H1 (cell line): ENCODE data around the gene PKD1L1. TPM values are rescaled to one million over a fixed set of nuclear protein-coding genes. Genes with fewer than 3 reads are reported as not detected.

Experiments
- CTCF ChIA-PET: fragments of 300-600 bp; sonication (Branson Sonifier 250); formaldehyde crosslinking; loops from one replicate; lab custom pipeline; 2021; ENCODE audit not compliant: partially characterized antibody; lab: Charles Lee
- POLR2A ChIA-PET: fragments of 300-600 bp; sonication (Branson Sonifier 250); formaldehyde crosslinking; loops from one replicate; lab custom pipeline; 2021; ENCODE audit warnings: inconsistent platforms; ENCODE audit not compliant: partially characterized antibody; lab: Charles Lee
- DNase-seq, 2 experiments: peaks; one replicate each; pipeline versions ENCODE4 v3.0.0 to v3.0.0-alpha.2; 2010 to 2022; ENCODE audit warnings: low spot score in 2 of 2, low read depth in 1 of 2, mixed read lengths in 1 of 2
- FAIRE-seq: peaks from 2 replicates; lab custom pipeline; 2011; peaks lifted over from hg19 to GRCh38; lab: Jason Lieb, UNC
- H2AFZ ChIP-seq: 2 replicates; pipeline ENCODE4 v1.8.1; 2012; ENCODE audit warnings: low read length, inconsistent platforms
- H2AK5ac ChIP-seq: 2 replicates; pipeline ENCODE4 v1.6.1; 2013; ENCODE audit warnings: low read depth, low read length
- H2BK120ac ChIP-seq: replicated peaks from 2 replicates; pipeline ENCODE3; 2013; ENCODE audit warnings: low read depth, low read length, inconsistent platforms
- H2BK12ac ChIP-seq: 2 replicates; pipeline ENCODE4 v1.6.1; 2013; ENCODE audit warnings: low read depth, low read length
- H2BK15ac ChIP-seq: 2 replicates; pipeline ENCODE4 v1.6.1; 2013; ENCODE audit warnings: low read length
- H2BK20ac ChIP-seq: 2 replicates; pipeline ENCODE4 v1.6.1; 2013; ENCODE audit warnings: low read length
- H2BK5ac ChIP-seq: 2 replicates; pipeline ENCODE4 v1.6.1; 2013; ENCODE audit warnings: low read depth, low read length
- H3K14ac ChIP-seq: 2 replicates; pipeline ENCODE4 v1.6.1; 2013; ENCODE audit warnings: inconsistent platforms; ENCODE audit not compliant: insufficient read length
- H3K18ac ChIP-seq: 2 replicates; pipeline ENCODE4 v1.6.1; 2013; ENCODE audit warnings: low read length; ENCODE audit errors: extremely low read depth
- H3K23ac ChIP-seq: 2 replicates; pipeline ENCODE4 v1.6.1; 2013; ENCODE audit warnings: inconsistent platforms; ENCODE audit not compliant: insufficient read length
- H3K23me2 ChIP-seq: 2 replicates; pipeline ENCODE4 v1.6.1; 2013; ENCODE audit warnings: low read depth, low read length
- H3K27ac ChIP-seq: 2 replicates; pipeline ENCODE4 v1.6.1; 2011; ENCODE audit warnings: low read depth, low read length, inconsistent platforms
- H3K27me3 ChIP-seq, 4 experiments: replicated peaks in 1 of 4; 1 replicate in 1 of 4; 2 replicates in 3 of 4; pipeline versions ENCODE4 v1.6.1 to v1.8.1; 2011 to 2013; ENCODE audit warnings: low read length in 3 of 4, mild to moderate bottlenecking in 3 of 4, inconsistent platforms in 2 of 4, mixed read lengths in 2 of 4, moderate library complexity in 1 of 4; ENCODE audit not compliant: control insufficient read depth in 3 of 4, insufficient read depth in 3 of 4; ENCODE audit errors: extremely low read depth in 1 of 4
- H3K36me3 ChIP-seq, 4 experiments: 2 replicates each; pipeline versions ENCODE4 v1.6.1 to v1.8.1; 2011 to 2013; ENCODE audit warnings: mild to moderate bottlenecking in 4 of 4, low read length in 3 of 4, moderate library complexity in 2 of 4, control low read depth in 1 of 4, inconsistent platforms in 1 of 4; ENCODE audit not compliant: insufficient read depth in 4 of 4, control insufficient read depth in 2 of 4
- H3K4ac ChIP-seq: replicated peaks from 2 replicates; pipeline ENCODE3; 2013; ENCODE audit warnings: low read length, low read depth, mixed read lengths, inconsistent platforms; ENCODE audit not compliant: insufficient read length
- H3K4me1 ChIP-seq, 4 experiments: replicated peaks in 1 of 4; 1 replicate in 1 of 4; 2 replicates in 3 of 4; pipeline versions ENCODE4 v1.6.1 to v1.8.1; 2011 to 2013; ENCODE audit warnings: low read length in 3 of 4, inconsistent platforms in 2 of 4, mixed read lengths in 1 of 4; ENCODE audit not compliant: insufficient read depth in 4 of 4, control insufficient read depth in 3 of 4
- H3K4me2 ChIP-seq, 2 experiments: 2 replicates each; pipeline versions ENCODE4 v1.6.1 to v1.8.1; 2011 to 2013; ENCODE audit warnings: low read depth in 2 of 2, low read length in 2 of 2, control low read depth in 1 of 2, inconsistent platforms in 1 of 2, mild to moderate bottlenecking in 1 of 2; ENCODE audit not compliant: insufficient read depth in 1 of 2
- H3K4me3 ChIP-seq, 4 experiments: fragments of 200-600, 300-600 bp in 1 of 4; sonication (generic), shearing (Covaris generic), sonication (Bioruptor Twin) in 1 of 4; 2 replicates each; pipeline versions ENCODE4 v1.5.1 to v1.8.1; 2011 to 2016; ENCODE audit warnings: low read length in 4 of 4, low read depth in 3 of 4, control low read depth in 2 of 4, inconsistent platforms in 2 of 4, mild to moderate bottlenecking in 2 of 4, mixed read lengths in 1 of 4, moderate library complexity in 1 of 4; ENCODE audit not compliant: insufficient read depth in 2 of 4; ENCODE audit errors: extremely low read depth in 1 of 4
- H3K56ac ChIP-seq: replicated peaks from 2 replicates; pipeline ENCODE3; 2013; ENCODE audit warnings: low read depth, mild to moderate bottlenecking, mixed read lengths, low read length, inconsistent platforms; ENCODE audit not compliant: insufficient read length
- H3K79me1 ChIP-seq: 2 replicates; pipeline ENCODE4 v1.6.1; 2013; ENCODE audit warnings: low read depth, low read length, control low read depth
- H3K79me2 ChIP-seq, 2 experiments: 2 replicates each; pipeline versions ENCODE4 v1.6.1 to v1.8.1; 2012 to 2013; ENCODE audit warnings: low read length in 2 of 2, mild to moderate bottlenecking in 2 of 2, inconsistent platforms in 1 of 2; ENCODE audit not compliant: insufficient read depth in 2 of 2, control insufficient read depth in 1 of 2
- H3K9ac ChIP-seq, 4 experiments: replicated peaks in 1 of 4; 1 replicate in 1 of 4; 2 replicates in 3 of 4; pipeline versions ENCODE4 v1.6.1 to v1.8.1; 2011 to 2013; ENCODE audit warnings: low read depth in 3 of 4, low read length in 3 of 4, control low read depth in 2 of 4, mild to moderate bottlenecking in 2 of 4, moderate library complexity in 2 of 4, inconsistent platforms in 1 of 4; ENCODE audit errors: extremely low read depth in 1 of 4
- H3K9me3 ChIP-seq, 2 experiments: 2 replicates each; pipeline versions ENCODE4 v1.6.1 to v1.8.1; 2012 to 2013; ENCODE audit warnings: mild to moderate bottlenecking in 2 of 2, moderate library complexity in 2 of 2, control low read depth in 1 of 2, inconsistent platforms in 1 of 2, low read depth in 1 of 2, low read length in 1 of 2, mixed read lengths in 1 of 2; ENCODE audit not compliant: insufficient read depth in 2 of 2
- H4K20me1 ChIP-seq, 2 experiments: replicated peaks in 1 of 2; 2 replicates each; pipeline versions ENCODE3 to v1.8.1; 2011 to 2013; ENCODE audit warnings: inconsistent platforms in 2 of 2, low read length in 2 of 2, mild to moderate bottlenecking in 1 of 2; ENCODE audit not compliant: insufficient read depth in 2 of 2, control insufficient read depth in 1 of 2
- H4K5ac ChIP-seq: 2 replicates; pipeline ENCODE4 v1.6.1; 2013; ENCODE audit warnings: low read length, low read depth, mixed read lengths, inconsistent platforms; ENCODE audit not compliant: insufficient read length
- H4K8ac ChIP-seq: 2 replicates; pipeline ENCODE4 v1.8.0; 2013; ENCODE audit warnings: mild to moderate bottlenecking, moderate library complexity, low read length, inconsistent platforms; ENCODE audit not compliant: insufficient read depth; ENCODE audit errors: extremely low read depth
- H4K91ac ChIP-seq: replicated peaks from 2 replicates; pipeline ENCODE3; 2013; ENCODE audit warnings: low read length, mixed read lengths, inconsistent platforms; ENCODE audit not compliant: insufficient read length
- BCL11A ChIP-seq, 2 experiments: IDR thresholded peaks; one replicate each; pipeline ENCODE4 v1.6.1; 2011; ENCODE audit warnings: low read depth in 2 of 2, low read length in 2 of 2, mild to moderate bottlenecking in 2 of 2
- CREB1 ChIP-seq: IDR thresholded peaks from 2 replicates; pipeline ENCODE4 v1.6.1; 2012; ENCODE audit warnings: inconsistent platforms
- EZH2 ChIP-seq: fragments of 200-600 bp; sonication (generic); IDR thresholded peaks from 2 replicates; pipeline ENCODE4 v1.7.1; 2012; ENCODE audit warnings: low read depth, mild to moderate bottlenecking, moderate library complexity, low read length, inconsistent platforms; ENCODE audit not compliant: severe bottlenecking
- JUN ChIP-seq: IDR thresholded peaks from 2 replicates; pipeline ENCODE4 v1.6.1; 2011; ENCODE audit warnings: low read depth, mild to moderate bottlenecking, improper control_type of control experiment, low read length
- NANOG ChIP-seq: IDR thresholded peaks from 2 replicates; pipeline ENCODE4 v1.6.1; 2011; ENCODE audit warnings: low read length, low read depth, mild to moderate bottlenecking, inconsistent platforms; ENCODE audit not compliant: insufficient read depth, poor library complexity, severe bottlenecking
- PHF8 ChIP-seq: fragments of 200-600 bp; sonication (generic); conservative IDR thresholded peaks from 2 replicates; pipeline ENCODE4 v1.7.1; 2012; ENCODE audit warnings: low read depth, mild to moderate bottlenecking, inconsistent platforms, low read length, moderate library complexity
- RAD21 ChIP-seq, 2 experiments: IDR thresholded peaks in 1 of 2; conservative IDR thresholded peaks in 1 of 2; 2 replicates each; pipeline ENCODE4 v1.6.1; 2011; ENCODE audit warnings: low read depth in 2 of 2, low read length in 2 of 2, improper control_type of control experiment in 1 of 2, inconsistent platforms in 1 of 2, mild to moderate bottlenecking in 1 of 2, moderate library complexity in 1 of 2
- RBBP5 ChIP-seq: IDR thresholded peaks from 2 replicates; pipeline ENCODE4 v1.7.1; 2012; ENCODE audit warnings: low read depth, mild to moderate bottlenecking, inconsistent platforms, low read length, moderate library complexity, borderline replicate concordance
- RXRA ChIP-seq: IDR thresholded peaks from 2 replicates; pipeline ENCODE4 v1.6.1; 2011; ENCODE audit warnings: low read depth, mild to moderate bottlenecking, low read length, moderate library complexity; ENCODE audit not compliant: insufficient read depth
- SUZ12 ChIP-seq: fragments of 200-600 bp; sonication (generic); IDR thresholded peaks from 2 replicates; pipeline ENCODE4 v1.6.1; 2012; ENCODE audit warnings: mild to moderate bottlenecking, inconsistent platforms, low read length, moderate library complexity, mixed read lengths
- TCF12 ChIP-seq: IDR thresholded peaks from 2 replicates; pipeline ENCODE4 v1.6.1; 2011; ENCODE audit warnings: low read depth, mild to moderate bottlenecking, low read length
- USF2 ChIP-seq: IDR thresholded peaks from 2 replicates; pipeline ENCODE4 v1.6.1; 2011; ENCODE audit warnings: low read length, improper control_type of control experiment
- WGBS, 2 experiments: shearing (Covaris generic) in 1 of 2; methylation state at CpG; one replicate each; pipeline versions ENCODE4 v1.1.6 to v1.1.7; 2013 to 2015; ENCODE audit warnings: low lambda C conversion rate in 2 of 2, mixed read lengths in 2 of 2, inconsistent platforms in 1 of 2, low coverage in 1 of 2, missing lambda C conversion rate in 1 of 2; ENCODE audit not compliant: insufficient replicate concordance in 2 of 2, insufficient coverage in 1 of 2, insufficient read length in 1 of 2; ENCODE audit errors: extremely low coverage in 1 of 2, missing lambda C conversion rate in 1 of 2; 5-methylcytosine and 5-hydroxymethylcytosine counted together
- polyA plus RNA-seq, 7 experiments: library from polyadenylated mRNA; depleted of rRNA in 3 of 7; stranded (reverse) in 5 of 7; unstranded in 2 of 7; fragments of >200 nt in 5 of 7; fragments of 200-250 nt in 2 of 7; gene quantifications; 1 replicate in 5 of 7; 2 replicates in 1 of 7; 4 replicates in 1 of 7; pipeline versions ENCODE4 v1.2.1 to v1.2.3, GENCODE V29; 2011 to 2013; ENCODE audit warnings: missing spikeins in 2 of 7, mixed read lengths in 2 of 7
- total RNA-seq: library from RNA; stranded (reverse); fragmentation: NEBNext Ultra II Directional; extraction: Animal tissue kit (Norgen Biotek cat#: 25700); gene quantifications from 2 replicates; pipeline ENCODE4 v1.2.1, GENCODE V29; 2021

The PKD1L1 gene
- total and polyA plus RNA-seq, 2 of the 8 experiments (the other 6 are each of a cell fraction or from before 2014, with no cell fraction given): 0.22 to 0.35 TPM

DNA sequence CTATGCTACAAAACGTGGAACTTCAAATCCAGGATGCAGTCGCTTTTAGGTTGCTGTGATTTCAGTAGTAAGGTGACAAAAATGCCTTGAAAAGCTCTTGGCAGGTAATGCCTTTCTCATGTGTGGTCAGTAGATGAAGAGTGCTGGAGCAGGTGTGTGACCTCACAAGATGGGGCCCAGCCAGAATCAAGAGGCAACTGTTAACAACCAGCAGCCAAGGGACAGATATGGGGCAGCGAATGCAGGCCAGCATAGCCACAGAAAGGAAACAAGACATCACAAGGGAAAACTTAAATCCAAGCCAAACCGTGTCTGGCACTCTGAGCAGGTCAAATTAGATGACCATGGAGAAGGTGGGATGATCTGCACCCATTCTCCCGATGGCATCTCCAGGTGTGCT is 18.9 kb upstream of the PKD1L1 start:
- no peak overlapping the region for H2BK120ac ChIP-seq
- H3K27me3 ChIP-seq: no peaks in the 10 kb centered on the region
- CTCF ChIA-PET: interaction anchor here (1.1 to 2.8 kb wide), 6 partner anchors 10 to 701 kb away, joined by 3 to 16 read pairs (median 4); no protein-coding TSS in a partner anchor
- no peak overlapping the region for H2BK15ac ChIP-seq
- no peaks in the 10 kb centered on the region for H3K23me2 ChIP-seq
- H2BK12ac ChIP-seq: no peak overlapping the region
- peaks cover 0 to 10% of the 10 kb centered on the region in 2 experiments for H4K20me1 ChIP-seq
- H2AFZ ChIP-seq: no peak overlapping the region
- 93% methylated on average over 5 of the region's 5 CpGs; no CpG with 5 or more reads in 1 of the 2 experiments for WGBS, 2 experiments
- no peak for FAIRE-seq
- H3K4me3 ChIP-seq: no peak overlapping the region
- H3K18ac ChIP-seq: no peak overlapping the region
- no peak overlapping the region for H4K8ac ChIP-seq
- H3K9ac ChIP-seq: no peak overlapping the region
- no peaks in the 10 kb centered on the region for H3K9me3 ChIP-seq
- H3K4ac ChIP-seq: no peak overlapping the region
- POLR2A ChIA-PET: interaction anchor here (0.8 to 1.1 kb wide), 3 partner anchors 11 to 115 kb away, joined by 3 to 4 read pairs (median 3); no protein-coding TSS in a partner anchor
- no peak overlapping the region for H3K14ac ChIP-seq
- H4K91ac ChIP-seq: no peak overlapping the region
- H2AK5ac ChIP-seq: no peak overlapping the region
- 0 out of 2 replicates have a peak, but pooled peaks cover 2% of the 10 kb centered on the region for H3K79me1 ChIP-seq
- DNase-seq: no peak
- no peaks in the 10 kb centered on the region; a peak in 1 of 4 replicates for H3K79me2 ChIP-seq
- no peak overlapping the region for H2BK20ac ChIP-seq
- H3K4me2 ChIP-seq: no peak overlapping the region
- no peak overlapping the region for H3K56ac ChIP-seq
- no peak overlapping the region for H4K5ac ChIP-seq
- H2BK5ac ChIP-seq: no peak overlapping the region
- H3K36me3 ChIP-seq: peaks cover 25 to 66% (median 50%) of the 10 kb centered on the region in 4 experiments
- H3K4me1 ChIP-seq: no peaks in the 10 kb centered on the region
- H3K23ac ChIP-seq: no peak overlapping the region
- H3K27ac ChIP-seq: no peak overlapping the region
- TF ChIP-seq PHF8 (no peak), NANOG (no peak), BCL11A (IDR thresholded peaks at IDR 0.05; ENCODE audit: low read depth in 2 of 2, low read length in 2 of 2) (no peak), RXRA (no peak), EZH2 (no peak), USF2 (no peak), TCF12 (no peak), RBBP5 (no peak), RAD21 (IDR thresholded peaks at IDR 0.05 in 1 of 2, conservative IDR thresholded peaks at IDR 0.05 in 1 of 2; ENCODE audit: low read depth in 2 of 2, low read length in 2 of 2) (no peak), JUN (no peak), SUZ12 (no peak), CREB1 (no peak)
